ENCODE results near the gene ZNF503. TPM values are rescaled to one million over a fixed set of nuclear protein-coding genes. Genes with fewer than 3 reads are reported as not detected.

The ZNF503 gene
- total and polyA plus RNA-seq, 2 of the 8 experiments (the other 6 are each of a cell fraction or from before 2014, with no cell fraction given) = 0.03 to 0.13 TPM

- no peak overlapping the region for H3K4ac ChIP-seq (replicated peaks; ENCODE audit: insufficient read length, low read depth, low read length)
- H3K36me3 ChIP-seq (ENCODE audit: control insufficient read depth in 2 of 4, insufficient read depth in 4 of 4, low read length in 3 of 4) = no peaks in the 10 kb centered on the region
- no peak overlapping the region for H2BK5ac ChIP-seq (ENCODE audit: low read depth, low read length)
- H3K23ac ChIP-seq (ENCODE audit: insufficient read length) = no peak overlapping the region
- no peak overlapping the region for H2AK5ac ChIP-seq (ENCODE audit: low read depth, low read length)
- no peak overlapping the region for H3K4me2 ChIP-seq (ENCODE audit: insufficient read depth in 1 of 2, low read depth in 2 of 2, low read length in 2 of 2)
- H3K9me3 ChIP-seq (ENCODE audit: insufficient read depth in 2 of 2, low read depth in 1 of 2, low read length in 1 of 2) = no peaks in the 10 kb centered on the region
- no peak overlapping the region for H2BK20ac ChIP-seq (ENCODE audit: low read length)
- no peak overlapping the region for H3K18ac ChIP-seq (ENCODE audit: extremely low read depth, low read length)
- H3K14ac ChIP-seq (ENCODE audit: insufficient read length) = no peak overlapping the region
- DNase-seq (ENCODE audit: low read depth in 1 of 2, low spot score in 2 of 2) = no peak
- H3K79me1 ChIP-seq (ENCODE audit: low read depth, low read length) = no peaks in the 10 kb centered on the region
- no peaks in the 10 kb centered on the region for H4K20me1 ChIP-seq (replicated peaks in 1 of 2; ENCODE audit: control insufficient read depth in 1 of 2, insufficient read depth in 2 of 2, low read length in 2 of 2)
- no peak overlapping the region for H3K4me3 ChIP-seq (ENCODE audit: extremely low read depth in 1 of 4, insufficient read depth in 2 of 4, low read depth in 3 of 4, low read length in 4 of 4)
- 75% methylated on average over 3 of the region's 5 CpGs; no CpG with 5 or more reads in 1 of the 2 experiments for WGBS, 2 experiments (ENCODE audit: extremely low coverage in 1 of 2, insufficient coverage in 1 of 2, insufficient read length in 1 of 2, insufficient replicate concordance in 2 of 2, low coverage in 1 of 2, low lambda C conversion rate in 2 of 2, missing lambda C conversion rate in 1 of 2)
- no peaks in the 10 kb centered on the region for H3K79me2 ChIP-seq (ENCODE audit: control insufficient read depth in 1 of 2, insufficient read depth in 2 of 2, low read length in 2 of 2)
- no peak overlapping the region for H2BK120ac ChIP-seq (replicated peaks; ENCODE audit: low read depth, low read length)
- ChIA-PET POLR2A (ENCODE audit: partially characterized antibody) (no interaction called here), CTCF (ENCODE audit: partially characterized antibody) (interaction anchor here (0.7 to 1.2 kb wide), 3 partner anchors 11 to 34 kb away, joined by 3 read pairs; no protein-coding TSS in a partner anchor)
- no peak overlapping the region for H3K56ac ChIP-seq (replicated peaks; ENCODE audit: insufficient read length, low read depth, low read length)
- H3K27ac ChIP-seq (ENCODE audit: low read depth, low read length) = no peak overlapping the region
- H4K5ac ChIP-seq (ENCODE audit: insufficient read length, low read depth, low read length) = no peak overlapping the region
- H3K27me3 ChIP-seq (replicated peaks in 1 of 4; ENCODE audit: control insufficient read depth in 3 of 4, extremely low read depth in 1 of 4, insufficient read depth in 3 of 4, low read length in 3 of 4) = peaks cover 0 to 2% (median 0%) of the 10 kb centered on the region in 4 experiments; a peak in 1 of 7 replicates
- no peak for TF ChIP-seq NANOG (IDR thresholded peaks at IDR 0.05; ENCODE audit: insufficient read depth, low read depth, low read length, poor library complexity, severe bottlenecking)
- no peak for TF ChIP-seq GTF2F1 (IDR thresholded peaks at IDR 0.05; ENCODE audit: borderline replicate concordance, low read depth, low read length)
- H3K23me2 ChIP-seq (ENCODE audit: low read depth, low read length) = no peaks in the 10 kb centered on the region
- no peaks in the 10 kb centered on the region for H3K4me1 ChIP-seq (replicated peaks in 1 of 4; ENCODE audit: control insufficient read depth in 3 of 4, insufficient read depth in 4 of 4, low read length in 3 of 4)
- H2BK12ac ChIP-seq (ENCODE audit: low read depth, low read length) = no peak overlapping the region
- no peak overlapping the region for H3K9ac ChIP-seq (replicated peaks in 1 of 4; ENCODE audit: extremely low read depth in 1 of 4, low read depth in 3 of 4, low read length in 3 of 4)
- no peak overlapping the region for H2BK15ac ChIP-seq (ENCODE audit: low read length)
- no peak overlapping the region for H4K8ac ChIP-seq (ENCODE audit: extremely low read depth, insufficient read depth, low read length)
- H4K91ac ChIP-seq (replicated peaks; ENCODE audit: insufficient read length, low read length) = no peak overlapping the region
- H2AFZ ChIP-seq (ENCODE audit: low read length) = no peak overlapping the region
- no peak for FAIRE-seq
Measured at GRCh38 chr10:75352650-75353049, 48.9 kb downstream of the ZNF503 start.
